DMS153 (cell line): ENCODE results near the gene M1AP.
A peak's percentile ranks its signal among the peaks of the same experiment; 100 is the strongest.

Experiments used
- DNase-seq: peaks from one replicate; lab custom pipeline; 2025; lab: John Stamatoyannopoulos, UW

Gene M1AP

GRCh38 chr2:74546004-74546403 is 102.1 kb downstream of the M1AP start:
- no peak for DNase-seq

GRCh38 chr2:74544634-74545033 is 103.5 kb downstream of the M1AP start:
- DNase-seq: no peak

- DNase-seq: no peak
Measured at GRCh38 chr2:74542978-74543377, 105.2 kb downstream of the M1AP start.

GRCh38 chr2:74540291-74540690 is 107.8 kb downstream of the M1AP start:
- no peak for DNase-seq

- no peak for DNase-seq
Measured at GRCh38 chr2:74538881-74539339, 109.2 kb downstream of the M1AP start.

- no peak for DNase-seq
Measured at GRCh38 chr2:74537140-74537539, 111.0 kb downstream of the M1AP start.

- no peak for DNase-seq
Measured at GRCh38 chr2:74536166-74536950, 111.8 kb downstream of the M1AP start.

GRCh38 chr2:74535440-74535965 is 112.6 kb downstream of the M1AP start:
- no peak for DNase-seq

GRCh38 chr2:74534411-74534810 is 113.7 kb downstream of the M1AP start:
- no peak for DNase-seq

GRCh38 chr2:74533464-74533863 is 114.7 kb downstream of the M1AP start:
- no peak for DNase-seq

- no peak for DNase-seq
Measured at GRCh38 chr2:74532222-74532621, 115.9 kb downstream of the M1AP start.

- DNase-seq: no peak
Measured at GRCh38 chr2:74531666-74532065, 116.5 kb downstream of the M1AP start.

- no peak for DNase-seq
Measured at GRCh38 chr2:74530239-74531187, 117.6 kb downstream of the M1AP start.

GRCh38 chr2:74529357-74530238 is 118.5 kb downstream of the M1AP start, which contains the start of the genes AUP1 and HTRA2:
TSS of gene AUP1 (minus strand) at chr2:74529706. CDS start at chr2:74529629, 77 bp downstream.
TSS of gene HTRA2 (plus strand) at chr2:74529933. CDS start at chr2:74530007, 74 bp downstream.
- peak; percentile 98 for DNase-seq

GRCh38 chr2:74528600-74529356 is 119.4 kb downstream of the M1AP start:
- DNase-seq: no peak

GRCh38 chr2:74527741-74528140 is 120.4 kb downstream of the M1AP start:
- no peak for DNase-seq

GRCh38 chr2:74526649-74527230 is 121.4 kb downstream of the M1AP start:
- DNase-seq: no peak

- no peak for DNase-seq
Measured at GRCh38 chr2:74525717-74526648, 122.1 kb downstream of the M1AP start, which contains the start of gene DQX1. TSS of gene DQX1 (minus strand) at chr2:74526231. CDS start at chr2:74525729, 502 bp downstream.
